Right ventricle myocardium inferior (tissue), 1 donor: Measurements from ENCODE around the gene KCTD4. TPM values are rescaled to one million over a fixed set of nuclear protein-coding genes. Genes with fewer than 3 reads are reported as not detected.

ENCODE experiments used
- total RNA-seq: library from RNA; stranded (reverse); fragmentation: NEBNext Ultra II Directional; extraction: Animal tissue kit (Norgen Biotek cat#: 25700); gene quantifications from one replicate; pipeline ENCODE4 v1.2.1, GENCODE V29; 2021
- donor health status: DM: no; HTN: yes; CAD: no; lungs with severe emphysema.

The KCTD4 gene
- total RNA-seq, 1 donor from 2014 or later, result not detected

Other genes with a start within 250 kb of the KCTD4 start
- 3.1 TPM for gene NUFIP1, start 211.6 kb downstream of the KCTD4 start, total RNA-seq
- 9.3 TPM for gene GPALPP1, start 211.5 kb downstream of the KCTD4 start, total RNA-seq
- gene GTF2F2, start 80.5 kb downstream of the KCTD4 start, total RNA-seq, result 19.7 TPM
- gene TPT1, start 140.1 kb upstream of the KCTD4 start, total RNA-seq, result 4,733 TPM
- gene SLC25A30, start 217.3 kb upstream of the KCTD4 start, total RNA-seq, result 150 TPM